ENCODE measurements around the gene TMED1. TPM values are rescaled to one million over a fixed set of nuclear protein-coding genes. Genes with fewer than 3 reads are reported as not detected.

The TMED1 gene
- total and polyA plus RNA-seq, 2 of the 13 experiments (the other 11 are each of a cell fraction or from before 2014, with no cell fraction given), result 48.3 to 51.8 TPM

DNA sequence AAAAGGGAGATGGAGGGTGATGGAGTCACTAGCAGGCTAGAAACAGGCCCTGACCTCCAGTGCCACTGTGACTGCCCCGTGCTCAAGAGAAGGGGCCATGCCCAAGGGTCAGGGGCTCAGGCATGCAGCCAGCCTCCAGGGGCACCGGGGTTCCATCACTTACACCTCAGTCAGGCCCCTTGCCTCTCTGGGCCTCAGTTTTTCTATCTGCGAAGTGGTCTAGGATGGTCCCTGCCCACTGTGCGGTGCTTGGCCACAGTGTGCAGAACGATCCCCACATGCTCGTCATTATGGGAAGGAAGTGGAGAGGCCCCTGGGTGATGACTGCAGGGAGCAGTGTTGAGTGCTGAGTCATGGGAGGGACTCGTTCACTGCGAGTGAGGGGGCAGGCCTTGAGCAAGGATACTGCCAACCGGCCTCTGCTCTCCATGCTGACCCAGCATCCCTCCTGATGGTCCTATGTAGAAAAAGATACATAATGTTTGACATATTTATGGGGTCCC lies 23.1 kb downstream of the TMED1 start:
- H2AFZ ChIP-seq (ENCODE audit: low read length), result no peak overlapping the region
- DNase-seq (ENCODE audit: low spot score), result no peak
- no peak overlapping the region for H3K9ac ChIP-seq (ENCODE audit: insufficient read depth, low read depth, low read length)
- no peaks in the 10 kb centered on the region for H3K27me3 ChIP-seq (ENCODE audit: control insufficient read depth in 1 of 2, insufficient read depth in 2 of 2, low read length in 2 of 2)
- H3K4me1 ChIP-seq (ENCODE audit: insufficient read depth, low read length), result peaks cover 22% of the 10 kb centered on the region
- H3K9me3 ChIP-seq (ENCODE audit: low read length), result no peaks in the 10 kb centered on the region
- no peak overlapping the region for H3K4me2 ChIP-seq (ENCODE audit: low read depth, low read length)
- H3K4me3 ChIP-seq (replicated peaks in 1 of 3; ENCODE audit: insufficient read depth in 1 of 3, low read depth in 2 of 3, low read length in 3 of 3), result no peak overlapping the region
- H3K27ac ChIP-seq (ENCODE audit: extremely low read length, insufficient read depth, low read length), result no peak overlapping the region
- no peaks in the 10 kb centered on the region for H3K79me2 ChIP-seq (ENCODE audit: insufficient read depth, low read length)
- ChIA-PET POLR2A (no interaction called here), CTCF (ENCODE audit: low intra/inter-chr PET ratio, low total read pairs) (no interaction called here)
- no peaks in the 10 kb centered on the region for H4K20me1 ChIP-seq (ENCODE audit: insufficient read depth, low read length)
- no peak for FAIRE-seq
- TF ChIP-seq MBD4 (IDR thresholded peaks at IDR 0.05; ENCODE audit: borderline replicate concordance, low read length) (no peak), MAFK (conservative IDR thresholded peaks at IDR 0.05 in 1 of 2, IDR thresholded peaks at IDR 0.05 in 1 of 2; ENCODE audit: low read length in 2 of 2) (peak in 1 of 2 experiments; percentile 21; a peak in 1 of 4 replicates), ZNF629 (CRISPR knock-in tag; conservative IDR thresholded peaks at IDR 0.05) (peak; percentile 60), MATR3 (CRISPR knock-in tag; IDR thresholded peaks at IDR 0.05) (no peak), NFE2 (CRISPR knock-in tag; IDR thresholded peaks at IDR 0.05) (peak; percentile 52; the same call in 1 of the 2 replicates), ATF7-NPFF (CRISPR knock-in tag; IDR thresholded peaks at IDR 0.05; ENCODE audit: low read depth) (no peak), NFE2L2 (IDR thresholded peaks at IDR 0.05; ENCODE audit: low read length) (peak; percentile 35; the same call in 1 of the 2 replicates), ZBTB42 (CRISPR knock-in tag; IDR thresholded peaks at IDR 0.05) (no peak), ZBTB21 (CRISPR knock-in tag; IDR thresholded peaks at IDR 0.05) (no peak), ZMYM2 (CRISPR knock-in tag; IDR thresholded peaks at IDR 0.05) (no peak), ZFP41 (CRISPR knock-in tag; IDR thresholded peaks at IDR 0.05; ENCODE audit: borderline replicate concordance) (no peak)
- TF ChIP-seq, protein P1, sequence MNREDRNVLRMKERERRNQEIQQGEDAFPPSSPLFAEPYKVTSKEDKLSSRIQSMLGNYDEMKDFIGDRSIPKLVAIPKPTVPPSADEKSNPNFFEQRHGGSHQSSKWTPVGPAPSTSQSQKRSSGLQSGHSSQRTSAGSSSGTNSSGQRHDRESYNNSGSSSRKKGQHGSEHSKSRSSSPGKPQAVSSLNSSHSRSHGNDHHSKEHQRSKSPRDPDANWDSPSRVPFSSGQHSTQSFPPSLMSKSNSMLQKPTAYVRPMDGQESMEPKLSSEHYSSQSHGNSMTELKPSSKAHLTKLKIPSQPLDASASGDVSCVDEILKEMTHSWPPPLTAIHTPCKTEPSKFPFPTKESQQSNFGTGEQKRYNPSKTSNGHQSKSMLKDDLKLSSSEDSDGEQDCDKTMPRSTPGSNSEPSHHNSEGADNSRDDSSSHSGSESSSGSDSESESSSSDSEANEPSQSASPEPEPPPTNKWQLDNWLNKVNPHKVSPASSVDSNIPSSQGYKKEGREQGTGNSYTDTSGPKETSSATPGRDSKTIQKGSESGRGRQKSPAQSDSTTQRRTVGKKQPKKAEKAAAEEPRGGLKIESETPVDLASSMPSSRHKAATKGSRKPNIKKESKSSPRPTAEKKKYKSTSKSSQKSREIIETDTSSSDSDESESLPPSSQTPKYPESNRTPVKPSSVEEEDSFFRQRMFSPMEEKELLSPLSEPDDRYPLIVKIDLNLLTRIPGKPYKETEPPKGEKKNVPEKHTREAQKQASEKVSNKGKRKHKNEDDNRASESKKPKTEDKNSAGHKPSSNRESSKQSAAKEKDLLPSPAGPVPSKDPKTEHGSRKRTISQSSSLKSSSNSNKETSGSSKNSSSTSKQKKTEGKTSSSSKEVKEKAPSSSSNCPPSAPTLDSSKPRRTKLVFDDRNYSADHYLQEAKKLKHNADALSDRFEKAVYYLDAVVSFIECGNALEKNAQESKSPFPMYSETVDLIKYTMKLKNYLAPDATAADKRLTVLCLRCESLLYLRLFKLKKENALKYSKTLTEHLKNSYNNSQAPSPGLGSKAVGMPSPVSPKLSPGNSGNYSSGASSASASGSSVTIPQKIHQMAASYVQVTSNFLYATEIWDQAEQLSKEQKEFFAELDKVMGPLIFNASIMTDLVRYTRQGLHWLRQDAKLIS (CRISPR knock-in tag; IDR thresholded peaks at IDR 0.05), result no peak
- TF ChIP-seq, protein P2, sequence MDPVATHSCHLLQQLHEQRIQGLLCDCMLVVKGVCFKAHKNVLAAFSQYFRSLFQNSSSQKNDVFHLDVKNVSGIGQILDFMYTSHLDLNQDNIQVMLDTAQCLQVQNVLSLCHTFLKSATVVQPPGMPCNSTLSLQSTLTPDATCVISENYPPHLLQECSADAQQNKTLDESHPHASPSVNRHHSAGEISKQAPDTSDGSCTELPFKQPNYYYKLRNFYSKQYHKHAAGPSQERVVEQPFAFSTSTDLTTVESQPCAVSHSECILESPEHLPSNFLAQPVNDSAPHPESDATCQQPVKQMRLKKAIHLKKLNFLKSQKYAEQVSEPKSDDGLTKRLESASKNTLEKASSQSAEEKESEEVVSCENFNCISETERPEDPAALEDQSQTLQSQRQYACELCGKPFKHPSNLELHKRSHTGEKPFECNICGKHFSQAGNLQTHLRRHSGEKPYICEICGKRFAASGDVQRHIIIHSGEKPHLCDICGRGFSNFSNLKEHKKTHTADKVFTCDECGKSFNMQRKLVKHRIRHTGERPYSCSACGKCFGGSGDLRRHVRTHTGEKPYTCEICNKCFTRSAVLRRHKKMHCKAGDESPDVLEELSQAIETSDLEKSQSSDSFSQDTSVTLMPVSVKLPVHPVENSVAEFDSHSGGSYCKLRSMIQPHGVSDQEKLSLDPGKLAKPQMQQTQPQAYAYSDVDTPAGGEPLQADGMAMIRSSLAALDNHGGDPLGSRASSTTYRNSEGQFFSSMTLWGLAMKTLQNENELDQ (CRISPR knock-in tag; IDR thresholded peaks at IDR 0.05; ENCODE audit: borderline replicate concordance), result no peak
- in situ Hi-C loops (cut with HindIII; ENCODE audit: extremely low pct_ligation_motif_present, low pct_unique_long_range_greater_than_20kb), result no loop called here
- H3K36me3 ChIP-seq (replicated peaks in 1 of 2; ENCODE audit: control insufficient read depth in 1 of 2, insufficient read depth in 2 of 2, low read length in 2 of 2), result peaks cover 6 to 47% of the 10 kb centered on the region in 2 experiments; a peak in 4 of 5 replicates
- ATAC-seq, result no peak
- intact Hi-C loops (cut with micrococcal nuclease; ENCODE audit: unreplicated experiment), result loop anchor here (5.0 kb wide), 1 partner anchor 46 kb away; no protein-coding TSS in a partner anchor
- BruUV-seq (replicated peaks), result no TSS peak
- WGBS (ENCODE audit: low lambda C conversion rate), result 90% methylated on average over 8 of the region's 9 CpGs
